SK-N-SH treated with all-trans-retinoic acid at 6 μM for 48 hours (cell line): ENCODE results near the gene CCR4.

Experiments used
- BACH2 ChIP-seq: fragments of 250-450 bp; sonication (Bioruptor Pico); IDR thresholded peaks from 2 replicates; pipeline ENCODE4 v1.9.0; 2021; ENCODE audit warnings: mild to moderate bottlenecking, borderline replicate concordance
- ESRRG ChIP-seq: fragments of 250-450 bp; sonication (Bioruptor Pico); IDR thresholded peaks from 2 replicates; pipeline ENCODE4 v1.6.1; 2021; ENCODE audit warnings: mild to moderate bottlenecking
- OSR1 ChIP-seq: fragments of 250-450 bp; sonication (Bioruptor Pico); IDR thresholded peaks from 2 replicates; pipeline ENCODE4 v1.8.0; 2022; ENCODE audit warnings: moderate library complexity, mild to moderate bottlenecking, inconsistent platforms
- RARB ChIP-seq: fragments of 250-450 bp; sonication (Bioruptor Pico); IDR thresholded peaks from 2 replicates; pipeline ENCODE4 v1.8.0; 2021; ENCODE audit warnings: mild to moderate bottlenecking, moderate library complexity
- ZFP3 ChIP-seq: fragments of 250-450 bp; sonication (Bioruptor Pico); IDR thresholded peaks from 2 replicates; pipeline ENCODE4 v1.5.0; 2020; ENCODE audit warnings: mild to moderate bottlenecking, moderate library complexity
- ZNF565 ChIP-seq: fragments of 450-650 bp; formaldehyde crosslinking; conservative IDR thresholded peaks from 2 replicates; pipeline ENCODE4 v1.5.0; 2020; ENCODE audit warnings: low read depth, mild to moderate bottlenecking, moderate library complexity
- TF ChIP-seq, protein P1 (sequence below): fragments of 250-450 bp; sonication (Bioruptor Pico); IDR thresholded peaks from 2 replicates; pipeline ENCODE4 v1.8.0; 2020; ENCODE audit warnings: mild to moderate bottlenecking, moderate library complexity, borderline replicate concordance
- TF ChIP-seq, protein P2 (sequence below): fragments of 250-450 bp; sonication (Bioruptor Pico); IDR thresholded peaks from 2 replicates; pipeline ENCODE4 v1.5.1; 2020; ENCODE audit warnings: low read depth, mild to moderate bottlenecking, moderate library complexity

DNA sequence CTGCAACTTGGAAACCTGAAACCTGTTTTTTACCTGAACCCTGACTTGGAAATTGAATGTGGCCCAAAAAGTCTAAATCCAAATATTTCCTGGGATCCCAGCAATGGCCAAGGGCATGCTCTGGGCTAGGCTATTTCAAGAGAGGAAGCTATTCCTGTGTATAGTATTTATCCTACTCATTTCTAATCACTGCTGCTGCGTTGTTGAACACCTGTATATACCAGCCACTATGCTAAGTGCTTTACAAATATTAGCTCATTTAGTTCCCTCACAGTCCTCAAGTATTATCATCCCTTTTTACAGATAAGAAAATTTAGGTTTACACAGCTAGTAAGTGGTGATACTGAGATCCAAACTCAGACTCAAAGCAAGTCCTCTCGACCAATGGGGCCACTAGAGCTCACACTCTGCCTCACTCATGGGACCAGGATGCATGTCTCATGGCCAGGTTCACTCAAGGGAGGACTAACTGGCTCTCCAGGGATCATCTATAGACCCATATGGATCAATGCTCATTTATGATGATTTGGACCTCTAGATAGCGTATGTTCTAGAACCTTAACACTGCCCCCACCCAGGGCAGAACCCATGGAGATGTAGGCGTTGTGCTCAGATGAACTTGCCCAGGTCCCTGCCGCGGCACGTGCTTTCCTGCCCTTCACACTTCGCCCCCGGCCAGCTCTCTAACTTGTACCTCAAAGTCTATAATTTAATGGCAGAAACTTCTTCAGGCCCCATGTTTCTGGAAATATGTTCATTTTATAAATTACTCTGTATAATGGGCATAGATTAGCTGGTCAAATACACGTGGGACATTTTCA, 2.6 kb upstream of the CCR4 start:
- TF ChIP-seq, protein P1, sequence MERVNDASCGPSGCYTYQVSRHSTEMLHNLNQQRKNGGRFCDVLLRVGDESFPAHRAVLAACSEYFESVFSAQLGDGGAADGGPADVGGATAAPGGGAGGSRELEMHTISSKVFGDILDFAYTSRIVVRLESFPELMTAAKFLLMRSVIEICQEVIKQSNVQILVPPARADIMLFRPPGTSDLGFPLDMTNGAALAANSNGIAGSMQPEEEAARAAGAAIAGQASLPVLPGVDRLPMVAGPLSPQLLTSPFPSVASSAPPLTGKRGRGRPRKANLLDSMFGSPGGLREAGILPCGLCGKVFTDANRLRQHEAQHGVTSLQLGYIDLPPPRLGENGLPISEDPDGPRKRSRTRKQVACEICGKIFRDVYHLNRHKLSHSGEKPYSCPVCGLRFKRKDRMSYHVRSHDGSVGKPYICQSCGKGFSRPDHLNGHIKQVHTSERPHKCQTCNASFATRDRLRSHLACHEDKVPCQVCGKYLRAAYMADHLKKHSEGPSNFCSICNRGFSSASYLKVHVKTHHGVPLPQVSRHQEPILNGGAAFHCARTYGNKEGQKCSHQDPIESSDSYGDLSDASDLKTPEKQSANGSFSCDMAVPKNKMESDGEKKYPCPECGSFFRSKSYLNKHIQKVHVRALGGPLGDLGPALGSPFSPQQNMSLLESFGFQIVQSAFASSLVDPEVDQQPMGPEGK, result no peak
- TF ChIP-seq, protein P2, sequence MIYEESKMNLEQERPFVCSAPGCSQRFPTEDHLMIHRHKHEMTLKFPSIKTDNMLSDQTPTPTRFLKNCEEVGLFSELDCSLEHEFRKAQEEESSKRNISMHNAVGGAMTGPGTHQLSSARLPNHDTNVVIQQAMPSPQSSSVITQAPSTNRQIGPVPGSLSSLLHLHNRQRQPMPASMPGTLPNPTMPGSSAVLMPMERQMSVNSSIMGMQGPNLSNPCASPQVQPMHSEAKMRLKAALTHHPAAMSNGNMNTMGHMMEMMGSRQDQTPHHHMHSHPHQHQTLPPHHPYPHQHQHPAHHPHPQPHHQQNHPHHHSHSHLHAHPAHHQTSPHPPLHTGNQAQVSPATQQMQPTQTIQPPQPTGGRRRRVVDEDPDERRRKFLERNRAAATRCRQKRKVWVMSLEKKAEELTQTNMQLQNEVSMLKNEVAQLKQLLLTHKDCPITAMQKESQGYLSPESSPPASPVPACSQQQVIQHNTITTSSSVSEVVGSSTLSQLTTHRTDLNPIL (CRISPR knock-in tag), result no peak
- TF ChIP-seq ZNF565 (CRISPR knock-in tag) (no peak), BACH2 (CRISPR knock-in tag) (no peak), RARB (no peak), OSR1 (CRISPR knock-in tag) (no peak), ZFP3 (no peak), ESRRG (CRISPR knock-in tag) (no peak)
